Bronchial epithelial cell (primary cell): ENCODE measurements around the gene DLGAP1. TPM values are rescaled to one million over a fixed set of nuclear protein-coding genes. Genes with fewer than 3 reads are reported as not detected.
A peak's percentile ranks its signal among the peaks of the same experiment; 100 is the strongest.

ENCODE experiments used
- DNase-seq: peaks from one replicate; pipeline ENCODE4 v3.0.0-alpha.2; 2010; ENCODE audit warnings: low read depth
- FAIRE-seq: peaks from 2 replicates; lab custom pipeline; 2011; peaks lifted over from hg19 to GRCh38; lab: Jason Lieb, UNC
- H3K27me3 ChIP-seq: 2 replicates; pipeline ENCODE4 v1.5.1; 2011; ENCODE audit warnings: low read length; ENCODE audit not compliant: control insufficient read depth, insufficient read depth
- H3K36me3 ChIP-seq: 2 replicates; pipeline ENCODE4 v1.5.1; 2011; ENCODE audit warnings: low read length; ENCODE audit not compliant: control insufficient read depth, insufficient read depth
- H3K4me3 ChIP-seq: 2 replicates; pipeline ENCODE4 v1.5.1; 2011; ENCODE audit warnings: mild to moderate bottlenecking, low read depth, low read length, control low read depth
- total RNA-seq: library from RNA; depleted of rRNA; stranded (reverse); fragments of >200 nt; gene quantifications from 2 replicates; pipeline ENCODE4 v1.2.1, GENCODE V29; 2014
- TF ChIP-seq, protein P1 (sequence below): IDR thresholded peaks from 2 replicates; pipeline ENCODE4 v1.5.1; 2011; ENCODE audit warnings: mild to moderate bottlenecking, moderate library complexity, low read length, control low read depth, inconsistent platforms; ENCODE audit not compliant: insufficient read depth, severe bottlenecking

Gene DLGAP1
- total RNA-seq, 1 donor from 2014 or later: not detected

DNA sequence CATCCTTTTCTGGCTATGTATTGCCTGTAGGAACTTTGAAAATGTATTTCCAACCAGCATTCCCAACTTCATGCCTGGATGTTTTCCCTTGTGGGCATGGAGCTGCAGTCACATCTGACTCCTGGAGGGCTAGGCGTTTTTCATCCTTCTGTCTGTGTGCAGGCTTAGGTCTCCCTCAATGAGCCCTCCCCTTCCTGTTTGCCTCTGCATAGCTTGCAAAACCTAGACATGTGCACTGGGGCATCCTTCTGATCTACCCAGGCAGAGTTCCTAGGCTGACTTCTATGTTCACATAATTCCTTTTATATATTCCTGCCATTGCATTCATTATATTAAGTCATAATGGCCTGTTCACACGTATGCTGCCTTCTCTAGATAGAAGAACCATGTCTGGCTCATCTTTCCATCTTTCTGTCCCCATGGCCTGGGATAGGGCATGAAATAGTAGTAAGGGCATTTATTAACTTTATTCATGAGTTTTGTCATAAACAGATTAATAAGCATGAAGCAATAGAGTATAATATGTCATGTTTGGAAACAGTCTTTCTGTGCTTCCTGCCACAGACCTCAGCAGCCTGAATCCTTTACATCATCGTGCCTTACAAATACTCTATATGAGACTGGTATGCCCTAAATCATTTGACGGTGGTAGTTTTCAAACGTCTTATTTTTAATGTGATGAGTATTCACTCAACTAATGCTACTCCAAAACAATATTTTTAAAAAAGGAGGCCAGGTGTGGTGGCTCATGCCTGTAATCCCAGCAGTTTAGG, 809.5 kb downstream of the DLGAP1 start:
- Histone ChIP-seq H3K36me3 (no peaks in the 10 kb centered on the region), H3K27me3 (no peaks in the 10 kb centered on the region), H3K4me3 (no peak overlapping the region)
- TF ChIP-seq, protein P1, sequence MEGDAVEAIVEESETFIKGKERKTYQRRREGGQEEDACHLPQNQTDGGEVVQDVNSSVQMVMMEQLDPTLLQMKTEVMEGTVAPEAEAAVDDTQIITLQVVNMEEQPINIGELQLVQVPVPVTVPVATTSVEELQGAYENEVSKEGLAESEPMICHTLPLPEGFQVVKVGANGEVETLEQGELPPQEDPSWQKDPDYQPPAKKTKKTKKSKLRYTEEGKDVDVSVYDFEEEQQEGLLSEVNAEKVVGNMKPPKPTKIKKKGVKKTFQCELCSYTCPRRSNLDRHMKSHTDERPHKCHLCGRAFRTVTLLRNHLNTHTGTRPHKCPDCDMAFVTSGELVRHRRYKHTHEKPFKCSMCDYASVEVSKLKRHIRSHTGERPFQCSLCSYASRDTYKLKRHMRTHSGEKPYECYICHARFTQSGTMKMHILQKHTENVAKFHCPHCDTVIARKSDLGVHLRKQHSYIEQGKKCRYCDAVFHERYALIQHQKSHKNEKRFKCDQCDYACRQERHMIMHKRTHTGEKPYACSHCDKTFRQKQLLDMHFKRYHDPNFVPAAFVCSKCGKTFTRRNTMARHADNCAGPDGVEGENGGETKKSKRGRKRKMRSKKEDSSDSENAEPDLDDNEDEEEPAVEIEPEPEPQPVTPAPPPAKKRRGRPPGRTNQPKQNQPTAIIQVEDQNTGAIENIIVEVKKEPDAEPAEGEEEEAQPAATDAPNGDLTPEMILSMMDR: no peak
- FAIRE-seq (no peak), DNase-seq (no peak)

DNA sequence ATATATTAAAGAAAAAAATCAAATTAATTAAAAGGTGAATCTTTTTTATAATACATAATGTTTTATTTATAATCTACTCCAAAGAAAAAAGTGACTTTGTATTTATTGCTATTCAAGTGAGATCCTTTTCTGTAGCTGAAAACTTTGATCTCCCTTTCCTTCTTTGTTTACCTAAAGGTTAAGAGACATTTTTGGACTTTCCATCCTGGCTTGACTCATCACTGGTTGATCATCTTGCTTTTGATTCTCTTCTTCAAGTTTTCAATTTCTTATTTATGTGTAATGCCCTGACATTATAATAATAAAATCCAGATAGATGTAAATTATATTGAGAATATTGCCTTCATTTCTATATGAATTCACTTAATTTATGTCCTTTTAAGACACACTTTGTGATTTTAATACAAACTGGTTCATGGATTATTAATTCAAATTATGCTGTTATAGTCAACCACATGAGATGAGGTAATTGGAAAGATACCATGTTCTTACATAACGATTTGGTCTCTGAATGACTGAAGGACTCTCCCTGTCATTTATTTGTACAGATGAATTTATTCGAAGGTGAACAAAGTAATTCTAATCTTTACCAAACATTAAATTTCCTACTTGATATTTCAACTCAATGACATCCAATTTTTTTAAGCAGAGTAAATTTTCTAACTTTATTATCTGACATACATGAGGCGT, 820.7 kb downstream of the DLGAP1 start:
- Histone ChIP-seq H3K27me3 (no peaks in the 10 kb centered on the region), H3K36me3 (no peaks in the 10 kb centered on the region), H3K4me3 (no peak overlapping the region)
- TF ChIP-seq, protein P1: no peak
- DNase-seq: no peak
- FAIRE-seq: no peak

DNA sequence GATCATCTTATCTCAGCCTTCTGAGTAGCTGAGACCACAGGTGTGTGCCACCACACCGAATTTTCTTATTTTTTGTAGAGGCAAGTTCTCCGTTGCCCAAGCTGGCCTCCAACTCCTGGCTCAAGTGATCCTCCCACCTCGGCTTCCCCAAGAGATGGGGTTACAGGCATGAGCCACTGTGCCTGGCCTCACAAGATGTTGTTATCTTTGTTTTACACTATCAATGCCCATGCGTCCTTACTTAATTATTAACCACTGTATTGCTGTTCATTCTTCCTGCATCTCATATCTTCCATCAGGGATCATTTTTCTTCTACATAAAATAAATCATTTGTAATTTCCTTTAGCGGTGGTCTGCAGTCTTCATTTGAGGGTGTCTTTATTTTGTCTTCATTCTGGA, 823.2 kb downstream of the DLGAP1 start:
- DNase-seq (no peak), FAIRE-seq (no peak)
- TF ChIP-seq, protein P1: no peak
- Histone ChIP-seq H3K27me3 (no peaks in the 10 kb centered on the region), H3K4me3 (no peak overlapping the region), H3K36me3 (no peaks in the 10 kb centered on the region)

DNA sequence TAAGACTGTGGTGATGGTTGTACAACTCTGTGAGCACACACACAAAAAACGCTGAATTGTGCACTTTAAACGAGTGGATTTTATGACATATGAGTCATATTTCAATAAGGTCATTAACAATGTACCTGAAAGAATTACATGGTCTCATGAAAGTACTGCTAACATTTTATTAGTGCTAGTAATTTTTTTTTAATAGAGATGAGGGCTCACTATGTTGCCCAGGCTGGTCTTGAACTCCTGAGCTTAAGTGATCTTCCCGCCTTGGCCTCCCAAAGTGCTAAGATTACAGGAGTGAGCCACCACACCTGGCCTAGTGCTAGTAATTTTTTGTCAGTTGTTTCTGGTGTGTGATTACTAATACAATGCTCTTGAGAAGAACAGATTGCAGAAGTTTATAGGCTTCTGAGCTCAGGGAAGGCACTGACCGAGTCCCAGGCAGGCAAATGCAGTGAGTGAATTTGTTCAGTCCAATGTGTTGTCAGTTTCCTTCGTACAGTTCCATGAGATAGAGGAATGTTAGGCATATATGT, 828.1 kb downstream of the DLGAP1 start:
- H3K27me3 ChIP-seq: no peaks in the 10 kb centered on the region
- TF ChIP-seq, protein P1: no peak
- no peak for FAIRE-seq
- no peaks in the 10 kb centered on the region for H3K36me3 ChIP-seq
- DNase-seq: no peak
- no peak overlapping the region for H3K4me3 ChIP-seq

DNA sequence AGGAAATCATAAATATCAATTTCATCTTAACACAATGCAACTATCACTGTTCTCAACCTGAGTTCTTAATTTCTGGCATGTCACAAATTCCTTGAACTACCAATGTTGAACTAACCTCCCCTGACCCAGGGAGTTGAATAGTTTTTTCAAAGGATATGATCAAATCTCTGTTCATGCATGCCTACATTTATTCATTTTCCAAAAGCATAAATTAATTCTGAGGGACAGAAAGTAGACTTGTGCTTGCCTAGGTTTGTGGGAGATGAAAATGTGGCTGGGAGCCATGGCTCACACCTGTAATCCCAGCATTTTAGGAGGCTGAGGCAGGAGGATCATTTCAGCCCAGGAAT, 829.4 kb downstream of the DLGAP1 start:
- FAIRE-seq: no peak
- peak; percentile 12 for DNase-seq
- H3K4me3 ChIP-seq: no peak overlapping the region
- TF ChIP-seq, protein P1: no peak
- no peaks in the 10 kb centered on the region for H3K27me3 ChIP-seq
- H3K36me3 ChIP-seq: no peaks in the 10 kb centered on the region
